Inferior parietal cortex (tissue), 1 donor: ENCODE measurements around the gene UCK2.

Experiments
- DNase-seq: peaks from one replicate; pipeline ENCODE4 v3.0.0-alpha.2; 2016; ENCODE audit errors: extremely low spot score

The UCK2 gene

GRCh38 chr1:165937829-165938228 lies 110.4 kb downstream of the UCK2 start:
- no peak for DNase-seq

- DNase-seq, result no peak
Observed at GRCh38 chr1:165938844-165939243, 111.4 kb downstream of the UCK2 start.

GRCh38 chr1:165941531-165941930 lies 114.1 kb downstream of the UCK2 start:
- no peak for DNase-seq

GRCh38 chr1:165942062-165942461 lies 114.6 kb downstream of the UCK2 start:
- no peak for DNase-seq

GRCh38 chr1:165942927-165943597 lies 115.6 kb downstream of the UCK2 start:
- no peak for DNase-seq

GRCh38 chr1:165945911-165946310 lies 118.5 kb downstream of the UCK2 start:
- no peak for DNase-seq

GRCh38 chr1:165947797-165948455 lies 120.5 kb downstream of the UCK2 start:
- no peak for DNase-seq

- DNase-seq, result no peak
Observed at GRCh38 chr1:165949335-165950130, 122.1 kb downstream of the UCK2 start.

GRCh38 chr1:165954940-165955339 lies 127.5 kb downstream of the UCK2 start:
- no peak for DNase-seq

- no peak for DNase-seq
Observed at GRCh38 chr1:165958306-165958705, 130.9 kb downstream of the UCK2 start.

GRCh38 chr1:165960136-165960535 lies 132.7 kb downstream of the UCK2 start:
- DNase-seq, result no peak

- DNase-seq, result no peak
Observed at GRCh38 chr1:165960881-165961280, 133.5 kb downstream of the UCK2 start.
